Measurements from ENCODE around the gene NOVA2.

NOVA2 gene

DNA sequence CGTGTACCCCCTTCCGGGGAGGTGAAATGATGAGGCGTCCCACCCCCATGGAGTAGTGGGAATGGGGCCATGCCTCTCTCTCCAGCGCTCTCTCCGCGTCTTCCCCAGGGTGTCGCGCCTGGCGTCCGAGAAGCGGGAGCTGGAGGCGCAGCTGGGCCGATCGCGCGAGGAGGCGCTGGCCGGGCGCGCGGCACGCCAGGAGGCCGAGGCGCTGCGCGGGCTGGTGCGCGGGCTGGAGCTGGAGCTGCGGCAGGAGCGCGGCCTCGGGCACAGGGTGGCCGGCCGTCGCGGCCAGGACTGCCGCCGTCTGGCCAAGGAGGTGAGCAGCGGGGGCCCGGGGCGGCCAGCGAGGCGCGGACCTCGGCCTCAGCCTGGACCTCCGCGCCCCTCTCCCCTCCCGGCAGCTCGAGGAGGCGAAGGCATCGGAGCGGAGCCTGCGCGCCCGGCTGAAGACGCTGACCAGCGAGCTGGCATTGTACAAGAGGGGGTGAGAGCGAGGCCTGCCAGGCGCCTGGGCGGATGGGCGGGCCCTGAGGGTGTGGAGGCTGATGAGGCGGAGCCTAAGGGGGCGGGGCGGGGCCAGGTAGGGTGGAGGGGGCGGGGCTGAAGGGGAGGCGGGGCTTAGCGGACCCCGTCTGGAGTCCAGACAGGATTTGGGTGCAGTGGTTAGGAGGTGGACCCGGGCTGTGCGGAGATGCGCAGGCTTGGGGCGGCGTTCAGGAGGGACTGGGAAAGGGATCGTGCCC lies 41.4 kb upstream of the NOVA2 start:
- TF ChIP-seq, protein P1, sequence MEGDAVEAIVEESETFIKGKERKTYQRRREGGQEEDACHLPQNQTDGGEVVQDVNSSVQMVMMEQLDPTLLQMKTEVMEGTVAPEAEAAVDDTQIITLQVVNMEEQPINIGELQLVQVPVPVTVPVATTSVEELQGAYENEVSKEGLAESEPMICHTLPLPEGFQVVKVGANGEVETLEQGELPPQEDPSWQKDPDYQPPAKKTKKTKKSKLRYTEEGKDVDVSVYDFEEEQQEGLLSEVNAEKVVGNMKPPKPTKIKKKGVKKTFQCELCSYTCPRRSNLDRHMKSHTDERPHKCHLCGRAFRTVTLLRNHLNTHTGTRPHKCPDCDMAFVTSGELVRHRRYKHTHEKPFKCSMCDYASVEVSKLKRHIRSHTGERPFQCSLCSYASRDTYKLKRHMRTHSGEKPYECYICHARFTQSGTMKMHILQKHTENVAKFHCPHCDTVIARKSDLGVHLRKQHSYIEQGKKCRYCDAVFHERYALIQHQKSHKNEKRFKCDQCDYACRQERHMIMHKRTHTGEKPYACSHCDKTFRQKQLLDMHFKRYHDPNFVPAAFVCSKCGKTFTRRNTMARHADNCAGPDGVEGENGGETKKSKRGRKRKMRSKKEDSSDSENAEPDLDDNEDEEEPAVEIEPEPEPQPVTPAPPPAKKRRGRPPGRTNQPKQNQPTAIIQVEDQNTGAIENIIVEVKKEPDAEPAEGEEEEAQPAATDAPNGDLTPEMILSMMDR (conservative IDR thresholded peaks at IDR 0.05; ENCODE audit: low read depth, low read length) = no peak
- peak overlapping the region; percentile 35 for H3K4me3 ChIP-seq (ENCODE audit: low read depth, low read length)
- peak; percentile 18 for DNase-seq (ENCODE audit: low read depth)

DNA sequence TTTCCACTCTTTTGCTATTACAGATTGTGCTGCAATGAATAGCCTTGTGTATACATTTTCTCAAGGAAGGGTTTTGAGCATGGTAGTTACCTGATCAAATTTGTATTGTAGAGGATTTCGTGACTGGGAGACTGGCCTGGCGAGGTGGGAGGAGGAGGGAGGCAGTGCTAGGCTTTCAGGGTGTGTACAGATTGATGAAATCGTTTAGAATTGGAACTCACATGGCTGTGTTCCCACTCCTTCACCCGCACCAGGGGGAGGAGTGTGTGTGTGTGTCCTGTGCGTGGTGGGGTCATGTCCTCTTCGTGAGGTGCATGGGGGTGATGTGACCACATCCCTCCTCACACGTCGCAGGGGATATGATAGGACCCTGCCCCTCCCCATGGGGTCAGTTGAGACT lies 40.9 kb upstream of the NOVA2 start:
- DNase-seq (ENCODE audit: low read depth) = no peak
- no peak overlapping the region for H3K4me3 ChIP-seq (ENCODE audit: low read depth, low read length)
- TF ChIP-seq, protein P1 (conservative IDR thresholded peaks at IDR 0.05; ENCODE audit: low read depth, low read length) = no peak

DNA sequence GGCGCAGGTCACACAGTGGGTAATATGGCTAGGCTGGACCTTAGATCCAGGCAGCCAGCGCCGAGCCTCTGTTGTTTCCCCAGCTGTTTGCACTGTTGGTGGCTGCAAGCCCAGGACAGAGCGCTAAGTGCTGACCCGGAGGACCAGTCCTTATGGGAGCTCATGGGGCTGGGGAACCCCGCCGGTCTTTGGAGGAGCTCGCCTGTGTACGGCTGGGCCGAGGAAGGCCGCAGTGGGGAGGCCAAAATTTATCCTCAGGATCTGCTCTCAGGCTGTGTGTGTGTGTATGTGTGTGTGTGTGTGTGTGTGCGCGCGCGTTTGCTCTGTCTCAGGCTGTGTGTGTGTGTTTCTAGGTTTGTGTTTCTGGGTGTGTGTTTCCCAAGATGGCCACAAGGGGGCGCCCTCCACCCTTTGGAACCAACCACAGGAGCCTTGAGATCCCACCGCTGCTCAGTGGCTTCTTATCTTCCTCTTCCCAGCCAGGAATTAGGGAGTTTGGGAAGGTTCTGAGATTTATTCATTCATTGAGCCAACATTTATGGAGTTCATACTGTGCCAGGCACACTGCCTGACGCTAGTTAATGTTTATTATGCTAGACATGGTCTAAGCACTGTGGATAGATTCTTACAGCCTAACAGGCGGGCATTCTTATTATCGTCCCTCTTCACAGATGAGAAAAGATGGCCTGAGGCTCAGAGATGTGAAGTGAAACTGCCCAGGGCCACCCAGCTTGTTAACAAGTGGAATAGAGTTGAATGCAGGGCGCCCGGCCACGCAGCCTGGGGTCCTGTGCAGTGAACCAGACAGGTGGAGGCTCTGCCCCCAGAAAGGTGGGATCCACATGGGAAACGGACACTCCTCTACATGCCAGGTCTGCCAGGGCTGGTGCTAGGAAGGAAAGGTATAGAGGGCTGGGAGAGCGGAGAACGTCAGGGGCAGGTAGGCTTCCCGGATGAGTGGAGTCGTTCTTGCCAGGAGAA lies 36.2 kb upstream of the NOVA2 start:
- no peak overlapping the region for H3K4me3 ChIP-seq (ENCODE audit: low read depth, low read length)
- peak; percentile 82 for DNase-seq (ENCODE audit: low read depth)
- TF ChIP-seq, protein P1 (conservative IDR thresholded peaks at IDR 0.05; ENCODE audit: low read depth, low read length) = peak; percentile 84

DNA sequence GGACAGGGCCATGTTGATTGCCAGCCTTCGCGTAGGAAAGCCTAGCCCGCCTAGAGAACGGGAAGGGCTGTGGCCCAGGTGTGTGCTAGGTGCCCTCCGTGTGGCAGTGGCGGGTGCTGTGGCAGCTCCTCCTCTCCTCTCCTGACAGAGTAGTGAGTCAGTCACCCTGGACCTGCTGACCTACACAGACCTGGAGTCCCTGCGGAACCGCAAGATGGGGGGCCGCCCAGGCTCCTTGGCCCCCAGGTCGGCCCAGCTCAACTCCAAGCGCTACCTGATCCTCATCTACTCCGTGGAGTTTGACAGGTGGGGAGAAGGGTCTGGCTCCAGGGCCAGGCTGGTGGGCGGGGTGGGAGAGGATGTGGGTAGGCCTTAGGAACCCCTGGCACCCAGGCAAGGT lies 32.7 kb upstream of the NOVA2 start:
- DNase-seq (ENCODE audit: low read depth) = no peak
- TF ChIP-seq, protein P1 (conservative IDR thresholded peaks at IDR 0.05; ENCODE audit: low read depth, low read length) = no peak
- no peak overlapping the region for H3K4me3 ChIP-seq (ENCODE audit: low read depth, low read length)

DNA sequence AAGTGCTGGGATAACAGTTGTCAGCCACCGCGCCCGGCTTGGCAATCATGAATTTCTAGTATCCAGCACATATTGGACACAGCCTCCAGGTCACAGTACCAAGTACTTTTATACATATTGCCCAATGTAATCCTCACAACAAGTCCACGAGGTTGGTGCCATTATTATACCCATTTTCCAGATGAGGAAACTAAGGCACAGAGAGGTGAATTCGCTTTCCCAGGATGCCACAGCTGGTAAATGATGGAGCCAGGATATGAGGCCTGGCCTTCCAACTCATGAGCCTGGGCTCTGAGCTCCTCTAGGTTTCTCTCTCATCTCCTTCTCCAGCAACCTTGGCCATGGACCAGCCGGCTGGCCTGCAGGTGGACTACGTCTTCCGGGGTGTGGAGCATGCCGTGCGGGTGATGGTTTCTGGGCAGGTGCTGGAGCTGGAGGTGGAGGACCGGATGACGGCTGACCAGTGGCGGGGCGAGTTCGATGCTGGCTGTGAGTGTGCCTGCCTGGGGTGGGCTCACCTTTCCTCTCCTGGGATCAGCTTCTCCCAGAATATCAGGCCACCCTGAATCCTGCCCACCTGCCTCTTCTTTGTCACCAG lies 29.1 kb upstream of the NOVA2 start:
- no peak overlapping the region for H3K4me3 ChIP-seq (ENCODE audit: low read depth, low read length)
- no peak for DNase-seq (ENCODE audit: low read depth)
- TF ChIP-seq, protein P1 (conservative IDR thresholded peaks at IDR 0.05; ENCODE audit: low read depth, low read length) = no peak

DNA sequence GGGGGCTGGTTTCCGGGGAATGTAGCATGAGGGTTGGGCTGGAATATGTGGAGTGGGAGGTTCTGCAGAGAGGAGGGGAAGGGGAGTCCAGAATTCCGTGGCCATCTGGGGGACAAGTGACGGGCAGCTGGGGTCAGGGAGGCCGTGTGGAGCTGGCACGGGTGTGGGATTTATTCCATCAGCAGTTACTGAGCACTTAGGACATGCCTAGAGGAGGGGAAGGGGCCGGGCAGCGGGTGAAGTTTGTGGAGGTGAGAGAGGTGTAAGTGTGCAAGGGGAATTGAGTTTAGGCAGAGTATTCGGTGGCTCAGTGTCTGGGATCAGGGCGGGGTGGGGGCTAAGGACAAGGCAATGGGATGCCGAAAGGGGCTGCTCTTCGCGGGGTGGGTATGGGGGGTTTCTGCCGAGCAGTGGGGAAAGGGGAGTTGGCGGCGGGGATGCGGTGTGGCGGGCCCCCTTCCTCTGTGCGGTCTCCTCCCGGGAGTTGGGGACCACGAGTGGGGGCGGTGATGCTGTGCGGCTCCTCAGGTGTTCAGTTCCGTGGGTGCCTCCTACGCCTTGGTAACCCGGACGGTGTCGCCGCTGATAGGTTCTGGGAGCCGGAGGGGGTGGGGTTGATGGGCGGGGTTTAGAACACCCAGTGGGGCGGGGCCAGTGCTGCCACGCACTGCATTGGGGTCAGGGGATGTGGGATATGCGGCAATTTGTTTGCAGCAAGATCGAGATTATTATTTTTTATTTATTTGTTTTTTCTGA lies 27.0 kb upstream of the NOVA2 start:
- DNase-seq (ENCODE audit: low read depth) = peak; percentile 35
- TF ChIP-seq, protein P1 (conservative IDR thresholded peaks at IDR 0.05; ENCODE audit: low read depth, low read length) = no peak
- H3K4me3 ChIP-seq (ENCODE audit: low read depth, low read length) = peak overlapping the region; percentile 32
